Fibroblast of villous mesenchyme (primary cell): ENCODE measurements around the gene CCDC82. TPM values are rescaled to one million over a fixed set of nuclear protein-coding genes. Genes with fewer than 3 reads are reported as not detected.
"Not testable (repeated sequence)": the region's sequence is repeated elsewhere in the genome, so short reads cannot be mapped to it uniquely, and the experiment has no call there.

Source experiments
- DNase-seq: peaks from one replicate; pipeline ENCODE4 v3.0.0-alpha.2; 2010; ENCODE audit warnings: low read depth
- H3K4me3 ChIP-seq: 2 replicates; pipeline ENCODE4 v1.5.1; 2011; ENCODE audit warnings: low read depth, mild to moderate bottlenecking, low read length
- CTCF ChIP-seq: IDR thresholded peaks from 2 replicates; pipeline ENCODE4 v1.5.1; 2012; ENCODE audit warnings: low read depth, mild to moderate bottlenecking, low read length; ENCODE audit not compliant: insufficient read depth
- total RNA-seq: library from RNA; depleted of rRNA; stranded (reverse); fragments of >200 nt; gene quantifications from 2 replicates; pipeline ENCODE4 v1.2.3, GENCODE V29; 2012

CCDC82 gene
- total RNA-seq = 12.2 and 17.7 TPM in 2 replicates

DNA sequence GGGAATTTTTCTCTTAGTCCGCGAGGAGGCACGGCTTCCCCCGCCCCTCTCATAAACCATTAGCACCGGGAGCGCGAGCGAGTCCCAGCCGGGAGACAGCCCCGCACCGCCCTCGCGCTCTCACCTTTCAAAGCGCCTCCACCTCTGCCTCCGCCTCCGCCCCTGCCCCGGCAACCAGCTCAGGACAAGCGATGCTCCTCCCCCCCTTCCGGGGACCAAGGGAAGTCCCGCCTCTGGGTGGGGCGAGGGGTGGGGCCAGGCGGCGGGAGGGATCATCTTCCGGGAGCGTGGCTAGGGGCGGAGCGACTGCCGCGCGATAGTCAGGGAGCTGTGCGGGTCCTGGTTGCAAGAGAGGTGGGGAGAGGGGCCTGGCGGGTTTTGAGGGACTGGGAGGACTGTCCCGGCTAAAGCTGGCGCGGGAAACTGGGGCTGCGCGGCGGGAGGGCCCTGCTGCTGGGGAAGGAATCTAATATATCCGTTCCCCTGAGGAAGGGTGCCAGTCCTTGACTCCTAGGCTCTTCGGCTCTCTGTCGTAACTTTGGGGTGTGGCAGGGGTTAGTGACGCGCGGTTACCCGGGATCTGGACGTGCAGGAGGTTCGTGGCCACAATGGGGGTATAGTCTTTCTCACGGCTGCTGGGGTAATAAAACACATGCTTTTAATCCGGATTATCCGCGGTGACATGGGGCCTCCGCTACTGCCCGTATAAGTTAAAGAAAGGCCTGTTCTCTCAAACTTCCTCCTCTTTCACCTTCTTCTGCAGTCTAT, at the start of gene CCDC82, which contains the start of gene JRKL:
Gene CCDC82 (minus strand): TSS at position 193 of the 768 bp plus-strand sequence. CDS start 5,165 bp downstream, outside the sequence.
Gene JRKL (plus strand): TSS at position 294 of the 768 bp plus-strand sequence. CDS start 637 bp downstream, outside the sequence.
- peak; percentile 97 for DNase-seq
- no peak for TF ChIP-seq CTCF
- H3K4me3 ChIP-seq = peak within 1 kb of the TSS; percentile 97

- H3K4me3 ChIP-seq, DNase-seq: not testable (repeated sequence)
These were observed 42.9 kb upstream of the CCDC82 start for GRCh38 chr11:96432654-96433053.

DNA sequence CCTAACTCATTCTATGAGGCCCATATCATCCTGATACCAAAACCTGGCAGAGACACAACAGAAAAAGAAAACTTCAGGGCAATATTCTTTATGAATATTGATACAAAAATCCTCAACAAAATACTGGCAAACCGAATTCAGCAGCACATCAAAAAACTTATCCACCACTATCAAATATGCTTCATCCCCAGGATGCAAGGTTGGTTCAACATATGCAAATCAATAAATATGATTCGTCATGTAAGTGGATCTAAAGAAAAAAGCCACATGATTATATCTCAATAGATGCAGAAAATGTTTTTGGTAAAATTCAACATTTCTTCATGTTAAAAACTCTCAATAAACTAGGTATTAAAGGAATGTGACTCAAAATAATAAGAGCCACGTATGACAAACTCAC, 41.0 kb upstream of the CCDC82 start:
- TF ChIP-seq CTCF = no peak
- no peak overlapping the region for H3K4me3 ChIP-seq
- DNase-seq = no peak

- no peak for TF ChIP-seq CTCF
- H3K4me3 ChIP-seq = no peak overlapping the region
- peak; percentile 19 for DNase-seq
These were observed 35.0 kb upstream of the CCDC82 start for GRCh38 chr11:96424693-96425092.

DNA sequence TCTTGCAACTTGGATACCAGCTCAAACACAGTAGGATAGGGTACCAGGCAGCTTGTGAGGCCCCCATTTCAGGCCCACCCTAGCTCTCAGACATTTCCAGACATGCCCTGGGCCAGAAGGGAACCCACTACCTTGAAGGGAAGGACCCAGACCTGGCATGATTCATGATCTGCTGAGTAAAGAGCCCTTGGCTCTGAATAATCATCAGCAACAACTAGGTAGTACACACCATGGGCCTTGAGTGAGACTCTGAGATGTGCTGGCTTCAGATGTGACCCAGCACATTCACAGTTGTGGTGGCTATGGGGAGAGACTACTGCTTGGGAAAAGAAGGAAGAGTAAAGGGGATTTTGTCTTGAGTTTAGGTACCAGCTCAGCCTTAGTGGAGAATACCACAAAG, 23.7 kb upstream of the CCDC82 start:
- TF ChIP-seq CTCF = no peak
- DNase-seq = no peak
- H3K4me3 ChIP-seq = no peak overlapping the region

- TF ChIP-seq CTCF = no peak
- H3K4me3 ChIP-seq = no peak overlapping the region
- DNase-seq = no peak
These were observed 23.2 kb upstream of the CCDC82 start for GRCh38 chr11:96412761-96413381.

DNA sequence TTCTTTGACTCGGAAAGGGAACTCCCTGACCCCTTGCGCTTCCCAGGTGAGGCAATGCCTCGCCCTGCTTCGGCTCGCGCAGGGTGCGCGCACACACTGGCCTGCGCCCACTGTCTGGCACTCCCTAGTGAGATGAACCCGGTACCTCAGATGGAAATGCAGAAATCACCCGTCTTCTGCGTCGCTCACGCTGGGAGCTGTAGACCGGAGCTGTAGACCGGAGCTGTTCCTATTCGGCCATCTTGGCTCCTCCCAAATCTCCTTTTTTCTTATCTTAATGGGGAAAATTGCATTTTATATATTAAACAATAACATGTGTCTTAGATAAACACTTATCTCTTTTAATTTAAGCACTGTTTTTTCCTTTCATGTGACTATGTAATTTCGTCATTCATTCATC, 21.7 kb upstream of the CCDC82 start:
- DNase-seq = not testable (repeated sequence)
- H3K4me3 ChIP-seq = peak overlapping the region; percentile 51
